Myocyte (in vitro differentiated cells): ENCODE measurements around the gene DERA. TPM values are rescaled to one million over a fixed set of nuclear protein-coding genes. Genes with fewer than 3 reads are reported as not detected.
"Not testable (repeated sequence)": the region's sequence is repeated elsewhere in the genome, so short reads cannot be mapped to it uniquely, and the experiment has no call there.

ENCODE experiments used
- DNase-seq: peaks from one replicate; pipeline ENCODE4 v3.0.0-alpha.2; 2012; ENCODE audit warnings: low read depth
- total RNA-seq: library from RNA; depleted of rRNA; stranded (reverse); fragments of >200 nt; gene quantifications from 2 replicates; pipeline ENCODE4 v1.2.3, GENCODE V29; 2014

The DERA gene
- total RNA-seq, 1 donor from 2014 or later: 70.4 TPM

GRCh38 chr12:15956413-15957185 lies 45.5 kb downstream of the DERA start:
- no peak for DNase-seq

DNA sequence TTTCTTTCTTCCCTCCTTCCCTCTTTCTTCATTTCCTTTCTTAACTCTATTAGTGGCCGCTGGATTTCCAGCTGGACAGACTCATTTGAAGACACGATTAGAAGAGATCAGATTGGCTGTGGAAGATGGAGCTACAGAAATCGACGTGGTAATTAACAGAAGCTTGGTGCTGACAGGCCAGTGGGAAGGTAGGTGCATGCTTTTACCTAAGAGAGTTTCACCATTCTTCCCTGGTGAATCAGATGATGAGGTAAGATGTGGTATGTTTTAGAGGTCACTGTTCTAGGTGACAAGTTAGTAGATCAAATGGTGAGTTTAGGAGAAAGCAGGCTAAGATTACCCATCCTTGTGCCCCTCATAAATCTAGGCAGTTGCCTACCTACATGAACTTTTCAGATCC lies 51.6 kb downstream of the DERA start:
- DNase-seq: no peak

GRCh38 chr12:15963271-15963670 lies 52.1 kb downstream of the DERA start:
- no peak for DNase-seq

DNA sequence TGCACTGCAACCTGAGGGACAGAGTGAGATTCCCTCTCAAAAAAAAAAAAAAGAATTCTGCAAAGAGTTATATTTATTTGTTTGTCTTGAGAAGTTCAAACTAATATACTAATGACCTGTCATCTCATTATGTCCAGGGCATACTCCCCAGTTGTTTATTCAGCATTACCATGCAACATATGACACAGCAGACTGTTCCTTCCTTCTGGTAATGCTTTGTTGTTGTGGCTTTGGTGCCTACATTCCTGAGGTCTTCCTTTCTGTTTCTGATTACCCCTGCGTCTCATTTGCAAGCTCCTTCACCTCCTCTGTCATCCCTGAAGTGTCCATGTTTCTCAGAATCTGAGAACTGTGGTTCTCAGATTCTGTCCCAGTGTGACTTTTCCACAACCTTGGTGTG lies 55.3 kb downstream of the DERA start:
- DNase-seq: peak; percentile 72

- DNase-seq: not testable (repeated sequence)
Measured at GRCh38 chr12:15967053-15967452, 55.9 kb downstream of the DERA start.

GRCh38 chr12:15971211-15971610 lies 60.1 kb downstream of the DERA start:
- DNase-seq: no peak

DNA sequence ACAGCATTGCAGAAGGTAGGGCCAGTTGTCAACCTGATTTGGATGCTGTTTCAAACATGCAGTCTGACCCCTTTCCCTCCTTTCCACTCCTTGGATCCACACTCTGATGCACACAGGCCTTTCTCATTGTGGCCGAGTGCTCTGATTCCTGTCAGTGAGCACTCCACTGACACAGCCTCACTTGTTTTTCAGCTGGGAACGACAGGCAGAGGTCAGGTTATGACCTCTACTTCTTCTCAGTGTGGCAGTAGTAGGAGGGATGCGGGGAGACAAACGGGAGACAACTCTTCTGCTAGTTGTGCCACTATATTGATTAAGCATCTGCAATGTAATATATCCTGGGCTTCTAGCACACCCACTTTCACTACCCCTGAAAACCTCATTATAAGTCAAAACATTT lies 61.8 kb downstream of the DERA start:
- no peak for DNase-seq

DNA sequence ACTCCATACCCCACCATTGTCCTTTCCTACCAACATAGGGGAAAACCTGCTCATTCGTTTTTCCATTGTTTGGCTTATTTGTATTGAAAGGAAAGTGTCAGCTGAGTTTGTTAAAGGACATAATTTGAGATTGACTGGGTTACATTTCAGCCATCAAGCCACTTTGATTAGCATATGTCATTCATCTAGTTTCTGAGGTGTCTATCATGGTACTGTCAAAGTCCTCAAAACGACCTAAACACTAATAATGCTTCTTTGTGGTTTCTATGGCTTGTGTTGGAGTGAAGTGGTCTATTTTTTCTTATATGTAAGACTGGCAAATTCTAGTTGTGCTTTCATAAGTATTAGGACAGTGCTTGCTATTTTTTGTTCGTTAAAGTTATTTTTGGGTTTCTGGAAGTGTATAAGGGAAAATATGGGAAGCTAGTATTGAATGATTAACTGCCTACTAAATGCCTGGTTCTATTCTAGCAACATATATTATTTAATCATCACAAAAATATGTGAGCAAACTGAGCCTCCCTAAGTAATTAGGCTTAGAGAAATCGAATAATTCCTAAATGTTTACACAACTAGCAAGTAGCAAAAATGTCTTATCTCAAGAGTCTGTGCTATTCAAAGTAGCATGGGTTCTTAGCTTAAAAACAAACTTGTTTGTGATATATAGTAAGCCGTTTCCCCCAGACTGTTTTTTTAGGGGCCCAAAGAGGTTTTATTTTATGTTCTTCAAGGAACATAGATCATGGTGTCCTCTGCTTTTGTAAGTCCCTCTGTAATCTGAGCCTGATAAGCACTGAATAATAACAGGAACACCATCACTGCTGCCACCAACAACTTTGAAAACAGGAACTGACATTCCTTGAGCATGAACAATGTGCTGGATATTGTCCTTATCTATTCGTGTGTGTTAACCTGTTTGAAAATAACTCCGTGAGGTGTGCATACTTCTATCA lies 67.1 kb downstream of the DERA start:
- DNase-seq: peak; percentile 78

- peak; percentile 75 for DNase-seq
Measured at GRCh38 chr12:15979096-15980092, 68.3 kb downstream of the DERA start.

GRCh38 chr12:15982071-15982470 lies 70.9 kb downstream of the DERA start:
- DNase-seq: no peak

GRCh38 chr12:15982471-15982870 lies 71.3 kb downstream of the DERA start:
- peak; percentile 67 for DNase-seq

DNA sequence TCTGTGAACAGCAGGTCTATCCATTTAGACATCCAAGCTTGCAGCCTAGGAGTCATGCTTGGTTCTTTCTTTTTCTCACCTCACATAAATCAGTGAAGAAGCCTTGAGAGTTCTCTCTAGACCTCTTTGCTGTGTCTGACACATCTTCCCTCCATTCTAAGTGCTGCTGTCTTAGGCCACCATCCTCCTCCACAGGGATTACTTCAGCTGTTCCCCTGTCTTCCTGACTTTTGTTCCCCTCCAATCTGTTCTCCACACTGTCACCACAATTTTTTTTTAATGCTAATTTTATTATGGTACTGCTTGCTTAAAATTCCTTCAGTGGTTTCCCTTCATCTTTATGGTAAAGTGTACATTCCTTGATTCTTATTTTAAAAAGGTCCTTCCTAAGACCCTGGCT lies 71.8 kb downstream of the DERA start:
- peak; percentile 73 for DNase-seq

GRCh38 chr12:15984097-15984800 lies 73.1 kb downstream of the DERA start:
- DNase-seq: peak; percentile 61

DNA sequence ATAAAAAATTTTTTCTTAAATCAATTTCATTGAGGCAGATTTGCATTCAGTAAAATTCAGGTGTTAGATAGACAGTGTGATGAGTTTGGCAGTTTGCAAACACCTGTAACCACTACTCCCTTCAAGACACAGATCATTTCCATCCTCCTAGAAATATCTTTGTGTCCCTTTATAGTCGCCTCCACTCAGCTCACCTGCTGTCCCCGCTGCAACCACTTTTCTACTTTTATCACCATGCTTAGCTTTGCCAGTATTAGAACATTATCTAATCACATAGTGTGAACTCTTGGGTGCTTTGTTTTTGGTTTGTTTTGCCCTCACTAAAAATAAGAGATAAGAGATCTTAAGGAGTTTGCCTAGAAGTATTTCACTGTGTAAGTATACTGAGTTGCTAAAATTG lies 73.8 kb downstream of the DERA start:
- DNase-seq: peak; percentile 64

GRCh38 chr12:15987696-15988095 lies 76.6 kb downstream of the DERA start:
- DNase-seq: peak; percentile 68

DNA sequence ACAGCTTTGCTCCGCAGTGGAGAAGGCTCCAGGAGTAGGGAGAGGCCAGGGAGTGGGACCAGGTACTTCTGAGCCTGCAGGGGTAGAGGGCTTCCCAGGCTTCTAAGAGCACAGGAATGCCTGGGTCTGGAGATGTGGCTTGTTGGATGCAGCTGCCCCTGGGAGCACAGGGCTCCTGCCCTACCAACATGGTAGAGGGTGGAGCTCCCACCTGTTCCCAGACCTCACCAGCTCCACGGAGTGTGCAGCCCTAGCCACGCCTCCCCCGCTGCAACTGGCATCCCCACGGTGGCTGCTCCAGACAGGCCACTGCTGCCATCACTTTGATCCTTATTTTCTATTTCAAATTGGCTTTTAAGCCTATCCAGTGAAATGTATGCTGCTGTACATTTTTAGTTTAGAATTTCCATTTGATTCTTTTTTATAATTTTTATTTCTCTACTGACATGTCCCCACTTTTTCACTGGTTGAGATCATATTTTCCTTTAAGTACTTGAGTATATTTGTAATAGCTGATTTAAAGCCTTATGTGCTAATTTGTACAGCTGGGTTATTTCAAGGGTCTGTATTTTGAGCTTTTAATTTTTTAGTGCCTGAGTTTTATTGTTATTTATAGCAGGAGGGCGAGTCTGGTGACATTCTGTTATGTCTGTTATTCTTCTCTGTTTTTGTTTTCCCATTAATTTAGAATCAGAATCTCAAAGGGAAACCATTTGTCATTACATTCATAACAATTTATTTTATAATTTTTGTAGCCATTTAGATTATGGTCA lies 78.0 kb downstream of the DERA start:
- DNase-seq: peak; percentile 88

- DNase-seq: no peak
Measured at GRCh38 chr12:15995801-15996200, 84.7 kb downstream of the DERA start.

- DNase-seq: peak; percentile 90
Measured at GRCh38 chr12:15996254-15996653, 85.1 kb downstream of the DERA start.

GRCh38 chr12:15996948-15997347 lies 85.8 kb downstream of the DERA start:
- no peak for DNase-seq

GRCh38 chr12:15997910-15998309 lies 86.8 kb downstream of the DERA start:
- no peak for DNase-seq
